ENCODE data around the gene PRR16.
A peak's percentile ranks its signal among the peaks of the same experiment; 100 is the strongest.

Gene PRR16

GRCh38 chr5:120602033-120602432 lies 137.9 kb downstream of the PRR16 start:
- no peaks in the 10 kb centered on the region for H3K4me1 Mint-ChIP-seq
- ATAC-seq (ENCODE audit: low read depth) = no peak
- no peak overlapping the region for H3K27ac Mint-ChIP-seq
- DNase-seq (ENCODE audit: low spot score in 2 of 2) = no peak
- no peak overlapping the region for H3K4me3 Mint-ChIP-seq
- no peaks in the 10 kb centered on the region for H3K27me3 Mint-ChIP-seq
- peaks cover 6% of the 10 kb centered on the region for H3K9me3 Mint-ChIP-seq
- H3K36me3 Mint-ChIP-seq = no peaks in the 10 kb centered on the region

- ATAC-seq (ENCODE audit: low read depth) (no peak), DNase-seq (ENCODE audit: low spot score in 2 of 2) (no peak)
- no peak overlapping the region for H3K4me3 Mint-ChIP-seq
- no peak overlapping the region for H3K27ac Mint-ChIP-seq
- H3K27me3 Mint-ChIP-seq = no peaks in the 10 kb centered on the region
- peaks cover 4% of the 10 kb centered on the region for H3K9me3 Mint-ChIP-seq
- H3K36me3 Mint-ChIP-seq = no peaks in the 10 kb centered on the region
- H3K4me1 Mint-ChIP-seq = no peaks in the 10 kb centered on the region
These were observed 140.8 kb downstream of the PRR16 start for GRCh38 chr5:120604884-120605283.

- Mint-ChIP-seq H3K27me3 (no peaks in the 10 kb centered on the region), H3K4me3 (no peak overlapping the region), H3K9me3 (peaks cover 4% of the 10 kb centered on the region), H3K36me3 (no peaks in the 10 kb centered on the region), H3K27ac (no peak overlapping the region), H3K4me1 (no peaks in the 10 kb centered on the region)
- ATAC-seq (ENCODE audit: low read depth) (no peak), DNase-seq (ENCODE audit: low spot score in 2 of 2) (no peak)
These were observed 141.4 kb downstream of the PRR16 start for GRCh38 chr5:120605325-120606079.

- Mint-ChIP-seq H3K27ac (no peak overlapping the region), H3K36me3 (no peaks in the 10 kb centered on the region), H3K27me3 (peaks cover 3% of the 10 kb centered on the region), H3K4me1 (no peaks in the 10 kb centered on the region), H3K4me3 (no peak overlapping the region), H3K9me3 (peaks cover 6% of the 10 kb centered on the region)
- no peak for DNase-seq (ENCODE audit: low spot score in 2 of 2)
- ATAC-seq (ENCODE audit: low read depth) = no peak
These were observed 145.5 kb downstream of the PRR16 start for GRCh38 chr5:120609570-120609969.

- Mint-ChIP-seq H3K27me3 (peaks cover 3% of the 10 kb centered on the region), H3K27ac (no peak overlapping the region), H3K9me3 (peaks cover 6% of the 10 kb centered on the region), H3K4me1 (no peaks in the 10 kb centered on the region), H3K4me3 (no peak overlapping the region), H3K36me3 (no peaks in the 10 kb centered on the region)
- no peak for ATAC-seq (ENCODE audit: low read depth)
- no peak for DNase-seq (ENCODE audit: low spot score in 2 of 2)
These were observed 146.0 kb downstream of the PRR16 start for GRCh38 chr5:120610145-120610544.

DNA sequence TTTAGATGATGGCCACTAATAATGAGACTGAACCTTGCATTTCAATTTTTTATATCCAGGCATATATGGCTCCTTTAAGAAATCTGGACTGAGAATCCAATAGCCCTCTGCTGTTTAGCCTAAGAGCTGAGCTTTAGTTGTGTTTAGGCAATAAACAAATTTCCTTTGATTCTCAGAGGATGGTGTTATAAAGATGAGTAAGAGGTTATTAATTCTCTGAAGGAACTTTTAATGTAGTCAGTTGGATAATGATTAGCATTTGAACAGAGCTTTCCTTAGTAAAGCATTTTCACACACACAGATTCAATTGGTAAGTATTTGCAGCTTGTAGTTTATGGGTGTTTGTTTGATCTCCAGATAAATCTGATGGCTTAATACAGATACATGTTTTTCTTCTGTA lies 149.6 kb downstream of the PRR16 start:
- H3K4me1 Mint-ChIP-seq = no peaks in the 10 kb centered on the region
- DNase-seq (ENCODE audit: low spot score in 2 of 2) (no peak), ATAC-seq (ENCODE audit: low read depth) (no peak)
- no peak overlapping the region for H3K27ac Mint-ChIP-seq
- no peak overlapping the region for H3K4me3 Mint-ChIP-seq
- H3K9me3 Mint-ChIP-seq = peaks cover 6% of the 10 kb centered on the region
- no peaks in the 10 kb centered on the region for H3K36me3 Mint-ChIP-seq
- peaks cover 3% of the 10 kb centered on the region for H3K27me3 Mint-ChIP-seq

DNA sequence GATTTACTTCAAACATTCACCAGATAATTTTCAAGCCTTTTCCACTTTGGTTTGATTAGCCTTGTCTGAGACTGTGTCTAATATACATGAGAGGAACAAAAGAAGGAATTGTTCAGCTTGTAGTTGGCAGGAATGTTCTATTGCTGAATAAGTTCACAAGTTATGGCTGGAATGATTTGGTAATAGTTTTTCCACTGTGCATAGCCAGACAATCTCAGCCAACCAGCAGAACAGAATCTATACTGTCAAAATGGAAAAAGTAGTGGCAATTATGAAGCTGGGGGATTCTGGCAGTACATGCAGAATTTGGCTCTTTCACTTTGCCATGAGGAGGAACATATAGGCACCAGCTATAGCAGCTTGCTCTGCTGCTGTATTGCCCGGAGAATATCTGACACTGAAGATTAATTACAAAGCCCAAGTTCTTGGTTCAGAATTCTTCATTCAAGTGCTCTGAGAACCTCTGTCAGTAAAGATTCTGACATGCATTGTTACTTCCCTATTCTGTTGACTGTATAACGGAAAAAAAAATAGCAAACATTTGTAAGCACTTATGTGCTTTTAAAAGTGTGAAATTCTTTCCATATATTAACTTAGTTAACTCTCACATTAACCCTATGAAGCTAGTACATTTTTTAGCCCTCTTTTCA lies 150.6 kb downstream of the PRR16 start:
- ATAC-seq (ENCODE audit: low read depth) = no peak
- Mint-ChIP-seq H3K4me1 (no peaks in the 10 kb centered on the region), H3K9me3 (peaks cover 6% of the 10 kb centered on the region), H3K36me3 (no peaks in the 10 kb centered on the region), H3K27ac (no peak overlapping the region), H3K27me3 (peaks cover 3% of the 10 kb centered on the region), H3K4me3 (no peak overlapping the region)
- DNase-seq (ENCODE audit: low spot score in 2 of 2) = no peak

- Mint-ChIP-seq H3K27me3 (no peaks in the 10 kb centered on the region), H3K27ac (no peak overlapping the region), H3K9me3 (peaks cover 2% of the 10 kb centered on the region), H3K4me3 (no peak overlapping the region), H3K36me3 (no peaks in the 10 kb centered on the region), H3K4me1 (no peaks in the 10 kb centered on the region)
- ATAC-seq (ENCODE audit: low read depth) (no peak), DNase-seq (ENCODE audit: low spot score in 2 of 2) (no peak)
These were observed 152.0 kb downstream of the PRR16 start for GRCh38 chr5:120615967-120616645.

GRCh38 chr5:120621339-120621738 lies 157.2 kb downstream of the PRR16 start:
- no peaks in the 10 kb centered on the region for H3K4me1 Mint-ChIP-seq
- H3K27me3 Mint-ChIP-seq = no peaks in the 10 kb centered on the region
- H3K4me3 Mint-ChIP-seq = no peak overlapping the region
- DNase-seq (ENCODE audit: low spot score in 2 of 2) = no peak
- H3K36me3 Mint-ChIP-seq = no peaks in the 10 kb centered on the region
- no peak for ATAC-seq (ENCODE audit: low read depth)
- H3K27ac Mint-ChIP-seq = no peak overlapping the region
- peaks cover 2% of the 10 kb centered on the region for H3K9me3 Mint-ChIP-seq

DNA sequence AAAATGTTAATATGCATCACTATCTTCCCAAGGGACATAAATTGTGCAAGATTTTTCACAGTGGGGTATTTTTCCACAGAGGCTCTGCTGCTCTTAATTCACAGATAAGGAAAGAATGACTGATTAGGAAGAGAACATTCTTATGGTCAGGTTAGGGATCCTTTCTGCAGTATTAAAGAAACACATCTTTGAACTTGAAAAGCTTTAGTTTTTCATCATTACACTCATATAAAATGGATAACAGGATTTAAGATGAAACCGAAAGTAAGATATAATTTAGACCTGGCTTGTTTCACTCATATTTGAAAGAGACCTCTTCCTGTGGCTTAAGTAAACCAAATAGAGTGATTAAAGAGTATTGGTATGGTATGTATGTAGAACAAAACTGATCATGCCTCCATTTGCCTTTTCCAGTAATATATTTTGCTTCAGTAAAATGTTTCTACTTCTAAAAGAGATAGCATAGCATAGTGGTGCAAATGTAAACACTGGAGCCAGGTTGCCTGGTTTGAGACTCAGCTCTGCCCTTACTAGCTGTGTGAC lies 160.0 kb downstream of the PRR16 start:
- H3K36me3 Mint-ChIP-seq = no peaks in the 10 kb centered on the region
- ATAC-seq (ENCODE audit: low read depth) (no peak), DNase-seq (ENCODE audit: low spot score in 2 of 2) (no peak)
- peaks cover 2% of the 10 kb centered on the region for H3K9me3 Mint-ChIP-seq
- H3K27me3 Mint-ChIP-seq = no peaks in the 10 kb centered on the region
- H3K4me3 Mint-ChIP-seq = no peak overlapping the region
- no peak overlapping the region for H3K27ac Mint-ChIP-seq
- no peaks in the 10 kb centered on the region for H3K4me1 Mint-ChIP-seq

GRCh38 chr5:120628156-120628555 lies 164.1 kb downstream of the PRR16 start:
- no peak overlapping the region for H3K4me3 Mint-ChIP-seq
- no peaks in the 10 kb centered on the region for H3K27me3 Mint-ChIP-seq
- H3K9me3 Mint-ChIP-seq = peaks cover 6% of the 10 kb centered on the region
- no peak overlapping the region for H3K27ac Mint-ChIP-seq
- no peaks in the 10 kb centered on the region for H3K36me3 Mint-ChIP-seq
- ATAC-seq (ENCODE audit: low read depth) (no peak), DNase-seq (ENCODE audit: low spot score in 2 of 2) (no peak)
- no peaks in the 10 kb centered on the region for H3K4me1 Mint-ChIP-seq

DNA sequence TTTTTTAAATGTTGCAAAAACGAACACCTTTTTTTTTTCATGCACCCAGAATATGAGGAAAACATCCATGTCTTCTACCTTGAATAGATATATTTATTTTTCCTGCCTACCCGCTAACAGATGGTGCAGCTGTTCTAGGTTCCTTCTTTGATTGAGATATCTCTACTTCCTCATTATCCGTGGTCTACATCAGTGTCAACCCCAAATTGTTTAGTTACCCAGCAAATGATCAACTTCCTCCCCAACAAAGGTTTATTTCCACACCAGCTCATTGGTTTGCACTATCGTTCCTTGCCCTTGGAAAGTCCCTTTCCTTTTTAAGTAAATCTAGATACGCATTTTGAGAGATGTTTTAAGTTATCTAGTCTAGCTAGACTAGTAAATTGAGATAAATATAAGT lies 166.4 kb downstream of the PRR16 start:
- peak; percentile 35 for ATAC-seq (ENCODE audit: low read depth)
- Mint-ChIP-seq H3K9me3 (peaks cover 6% of the 10 kb centered on the region), H3K36me3 (no peaks in the 10 kb centered on the region), H3K4me1 (no peaks in the 10 kb centered on the region), H3K27ac (no peak overlapping the region), H3K27me3 (no peaks in the 10 kb centered on the region), H3K4me3 (no peak overlapping the region)
- DNase-seq (ENCODE audit: low spot score in 2 of 2) = no peak

DNA sequence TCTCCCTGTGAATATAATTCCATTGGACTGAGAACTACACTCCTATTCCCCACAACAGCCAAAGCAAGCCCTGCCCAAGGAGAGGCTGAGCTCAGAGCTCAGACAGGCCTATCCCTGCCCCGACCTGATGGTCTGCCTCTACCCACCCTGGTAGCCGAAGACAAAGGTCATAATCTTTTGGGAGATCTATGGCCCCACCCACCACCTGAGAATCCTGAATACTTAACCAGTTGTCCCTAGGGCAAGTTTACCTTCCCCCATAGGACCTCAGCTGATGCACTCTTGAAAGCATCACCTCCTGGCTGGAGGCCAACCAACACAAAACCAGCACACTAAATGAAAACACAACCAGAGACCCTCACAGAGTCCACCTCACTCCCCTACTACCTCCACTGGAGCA lies 167.5 kb downstream of the PRR16 start:
- ATAC-seq (ENCODE audit: low read depth) (no peak), DNase-seq (ENCODE audit: low spot score in 2 of 2) (no peak)
- H3K27ac Mint-ChIP-seq = no peak overlapping the region
- H3K4me3 Mint-ChIP-seq = no peak overlapping the region
- no peaks in the 10 kb centered on the region for H3K27me3 Mint-ChIP-seq
- no peaks in the 10 kb centered on the region for H3K36me3 Mint-ChIP-seq
- H3K9me3 Mint-ChIP-seq = peaks cover 9% of the 10 kb centered on the region
- H3K4me1 Mint-ChIP-seq = no peaks in the 10 kb centered on the region

DNA sequence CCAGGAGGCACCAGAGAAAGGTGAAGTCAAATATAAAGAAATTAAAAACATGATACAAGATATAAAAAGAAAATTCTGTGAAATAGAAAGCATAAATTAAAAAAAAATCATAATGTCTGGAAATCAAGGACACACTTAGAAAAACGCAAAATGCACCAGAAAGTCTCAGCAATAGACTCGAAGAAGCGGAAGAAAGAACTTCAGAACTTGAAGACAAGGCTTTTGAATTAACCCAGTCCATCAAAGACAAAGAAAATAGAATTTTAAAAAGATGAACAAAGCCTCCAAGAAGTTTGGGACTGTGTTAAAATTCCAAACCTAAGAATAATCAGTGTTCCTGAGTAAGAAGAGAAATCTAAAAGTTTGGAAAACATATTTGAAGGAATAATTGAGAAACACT lies 168.3 kb downstream of the PRR16 start:
- Mint-ChIP-seq H3K4me3 (no peak overlapping the region), H3K36me3 (no peaks in the 10 kb centered on the region), H3K9me3 (peaks cover 9% of the 10 kb centered on the region), H3K27ac (no peak overlapping the region), H3K27me3 (no peaks in the 10 kb centered on the region), H3K4me1 (no peaks in the 10 kb centered on the region)
- ATAC-seq (ENCODE audit: low read depth) (no peak), DNase-seq (ENCODE audit: low spot score in 2 of 2) (no peak)

All from memory B cell (primary cell).